ENCODE measurements around the gene DDO.

DNA sequence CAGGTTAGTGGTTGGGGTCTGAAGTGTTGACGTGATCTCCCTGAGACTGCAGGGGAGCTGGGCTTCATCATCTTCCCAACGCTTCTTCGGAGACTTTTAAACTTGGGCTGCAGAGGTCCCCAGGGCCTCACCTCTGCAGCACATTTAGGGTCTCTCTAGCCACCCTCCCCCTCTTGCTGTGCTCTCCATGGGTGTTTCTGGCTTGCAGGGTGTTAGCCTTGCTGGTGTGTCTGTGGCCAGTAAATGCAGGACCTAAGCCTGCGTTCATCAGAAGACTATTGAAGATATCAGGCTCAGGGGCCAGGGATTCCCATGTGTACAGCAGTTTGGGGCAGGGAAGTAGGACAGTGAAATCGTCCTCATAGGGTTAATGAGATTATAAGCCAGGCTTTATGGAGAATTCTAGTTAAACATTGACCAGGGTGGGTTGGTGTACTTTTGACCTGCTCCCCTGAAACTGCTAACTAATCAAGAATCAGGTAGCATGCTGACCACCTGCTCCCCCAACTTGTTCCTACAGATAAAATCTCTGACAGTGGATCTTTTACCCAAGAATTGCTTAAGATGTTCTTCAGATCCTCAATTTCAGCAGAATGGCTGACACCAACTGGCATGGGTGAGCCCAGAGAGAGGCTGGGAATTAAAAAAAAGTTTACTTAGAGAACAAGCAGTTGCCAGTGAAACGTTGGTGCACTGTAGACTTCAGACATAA lies 3.8 kb upstream of the DDO start:
- no peak for TF ChIP-seq NFRKB (IDR thresholded peaks at IDR 0.05)
- no peak for TF ChIP-seq FOXM1 (IDR thresholded peaks at IDR 0.05; ENCODE audit: borderline replicate concordance)
- TF ChIP-seq SP1 (IDR thresholded peaks at IDR 0.05), result no peak
- TF ChIP-seq FOXK2 (IDR thresholded peaks at IDR 0.05), result no peak
- no peak for TF ChIP-seq SUZ12 (IDR thresholded peaks at IDR 0.05)
- no peak for TF ChIP-seq HDGF (IDR thresholded peaks at IDR 0.05; ENCODE audit: borderline replicate concordance)
- TF ChIP-seq ELF4 (IDR thresholded peaks at IDR 0.05), result no peak
- no peak for TF ChIP-seq TARDBP (IDR thresholded peaks at IDR 0.05)
- no peak for TF ChIP-seq BHLHE40 (IDR thresholded peaks at IDR 0.05; ENCODE audit: borderline replicate concordance)
- TF ChIP-seq ARNT (IDR thresholded peaks at IDR 0.05), result no peak
- TF ChIP-seq, protein P1, sequence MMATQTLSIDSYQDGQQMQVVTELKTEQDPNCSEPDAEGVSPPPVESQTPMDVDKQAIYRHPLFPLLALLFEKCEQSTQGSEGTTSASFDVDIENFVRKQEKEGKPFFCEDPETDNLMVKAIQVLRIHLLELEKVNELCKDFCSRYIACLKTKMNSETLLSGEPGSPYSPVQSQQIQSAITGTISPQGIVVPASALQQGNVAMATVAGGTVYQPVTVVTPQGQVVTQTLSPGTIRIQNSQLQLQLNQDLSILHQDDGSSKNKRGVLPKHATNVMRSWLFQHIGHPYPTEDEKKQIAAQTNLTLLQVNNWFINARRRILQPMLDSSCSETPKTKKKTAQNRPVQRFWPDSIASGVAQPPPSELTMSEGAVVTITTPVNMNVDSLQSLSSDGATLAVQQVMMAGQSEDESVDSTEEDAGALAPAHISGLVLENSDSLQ (IDR thresholded peaks at IDR 0.05), result no peak
- TF ChIP-seq LEF1 (IDR thresholded peaks at IDR 0.05; ENCODE audit: borderline replicate concordance), result no peak
- TF ChIP-seq FOXA1 (IDR thresholded peaks at IDR 0.05), result no peak
- no peak for TF ChIP-seq L3MBTL2 (conservative IDR thresholded peaks at IDR 0.05)
